IMR-90 (cell line): ENCODE measurements around the gene HNRNPLL. TPM values are rescaled to one million over a fixed set of nuclear protein-coding genes. Genes with fewer than 3 reads are reported as not detected.

ENCODE experiments used
- ATAC-seq: fragments of 200-7000 bp; cut with Tn5 transposase; 2 replicates; pipeline ENCODE4 v1.9.1; 2020; ENCODE audit warnings: low read depth, mild to moderate bottlenecking, moderate library complexity
- BruUV-seq: library from RNA; stranded (reverse); fragments of 400-500 nt; replicated peaks from 2 replicates; lab custom pipeline; 2021; lab: Mats Ljungman, UMichigan
- CTCF ChIA-PET: fragments of 300-600 bp; formaldehyde crosslinking; extraction: SDS; loops from one replicate; lab custom pipeline; 2021; ENCODE audit warnings: antibody characterized with exemption; lab: Yijun Ruan, JAX
- POLR2A ChIA-PET: fragments of 300-600 bp; sonication (Branson Sonifier 250); formaldehyde crosslinking; loops from one replicate; lab custom pipeline; 2022; ENCODE audit warnings: antibody characterized with exemption; ENCODE audit not compliant: unreplicated experiment; lab: Charles Lee
- DNase-seq: peaks from one replicate; pipeline ENCODE4 v3.0.0; 2013
- H2AFZ ChIP-seq: replicated peaks from 2 replicates; pipeline ENCODE3; 2013; ENCODE audit warnings: low read length, mild to moderate bottlenecking; ENCODE audit not compliant: poor library complexity
- H2AK5ac ChIP-seq: 2 replicates; pipeline ENCODE4 v1.6.1; 2013; ENCODE audit warnings: low read depth, low read length, inconsistent platforms
- H2AK9ac ChIP-seq: replicated peaks from 2 replicates; pipeline ENCODE3; 2013; ENCODE audit warnings: mild to moderate bottlenecking, low read depth, low read length, moderate library complexity; ENCODE audit not compliant: poor library complexity
- H2BK120ac ChIP-seq: 2 replicates; pipeline ENCODE4 v1.6.1; 2013; ENCODE audit warnings: low read depth, low read length, inconsistent platforms
- H2BK15ac ChIP-seq: 3 replicates; pipeline ENCODE4 v1.6.1; 2013; ENCODE audit warnings: low read depth, low read length, inconsistent platforms
- H2BK20ac ChIP-seq: 2 replicates; pipeline ENCODE4 v1.6.1; 2013; ENCODE audit warnings: low read depth, mild to moderate bottlenecking, inconsistent platforms, low read length, moderate library complexity
- H2BK5ac ChIP-seq: 2 replicates; pipeline ENCODE4 v1.6.1; 2013; ENCODE audit warnings: mild to moderate bottlenecking, low read depth, low read length, inconsistent platforms; ENCODE audit not compliant: poor library complexity, severe bottlenecking
- H3K14ac ChIP-seq: replicated peaks from 2 replicates; pipeline ENCODE4 v1.6.1; 2013; ENCODE audit warnings: low read depth, low read length, inconsistent platforms
- H3K18ac ChIP-seq: 2 replicates; pipeline ENCODE4 v1.6.1; 2013; ENCODE audit warnings: low read depth, low read length, control low read depth
- H3K23ac ChIP-seq: 2 replicates; pipeline ENCODE4 v1.6.1; 2013; ENCODE audit warnings: low read depth, low read length, inconsistent platforms
- H3K27ac ChIP-seq: 2 replicates; pipeline ENCODE4 v1.5.1; 2013; ENCODE audit warnings: mild to moderate bottlenecking, control low read depth, low read length; ENCODE audit not compliant: insufficient read depth
- H3K27me3 ChIP-seq: 2 replicates; pipeline ENCODE4 v1.6.1; 2013; ENCODE audit warnings: low read length; ENCODE audit not compliant: control insufficient read depth, insufficient read depth
- H3K36me3 ChIP-seq: 2 replicates; pipeline ENCODE4 v1.6.1; 2013; ENCODE audit warnings: low read length, mixed read lengths; ENCODE audit not compliant: control insufficient read depth, insufficient read depth
- H3K4ac ChIP-seq: 2 replicates; pipeline ENCODE4 v1.6.1; 2013; ENCODE audit warnings: low read depth, low read length, inconsistent platforms
- H3K4me1 ChIP-seq: 2 replicates; pipeline ENCODE4 v1.6.1; 2013; ENCODE audit warnings: low read length, mixed read lengths; ENCODE audit not compliant: control insufficient read depth, insufficient read depth
- H3K4me2 ChIP-seq: 2 replicates; pipeline ENCODE4 v1.6.1; 2013; ENCODE audit warnings: low read depth, mild to moderate bottlenecking, control low read depth, low read length, moderate library complexity
- H3K4me3 ChIP-seq: 2 replicates; pipeline ENCODE4 v1.5.1; 2013; ENCODE audit warnings: low read depth, mild to moderate bottlenecking, control low read depth, low read length, moderate library complexity; ENCODE audit not compliant: insufficient read depth
- H3K56ac ChIP-seq: 2 replicates; pipeline ENCODE4 v1.6.1; 2013; ENCODE audit warnings: low read length, inconsistent platforms; ENCODE audit not compliant: insufficient read depth; ENCODE audit errors: extremely low read depth
- H3K79me1 ChIP-seq, 2 experiments: 2 replicates each; pipeline ENCODE4 v1.6.1; 2013; ENCODE audit warnings: low read length in 2 of 2, inconsistent platforms in 1 of 2, low read depth in 1 of 2
- H3K9ac ChIP-seq: 2 replicates; pipeline ENCODE4 v1.6.1; 2013; ENCODE audit warnings: low read depth, low read length, control low read depth
- H3K9me1 ChIP-seq: 2 replicates; pipeline ENCODE4 v1.6.1; 2013; ENCODE audit warnings: low read length, inconsistent platforms; ENCODE audit not compliant: insufficient read depth
- H3K9me3 ChIP-seq: 2 replicates; pipeline ENCODE4 v1.6.1; 2013; ENCODE audit warnings: low read length; ENCODE audit not compliant: control insufficient read depth, insufficient read depth
- H4K20me1 ChIP-seq: 2 replicates; pipeline ENCODE4 v1.6.1; 2013; ENCODE audit warnings: low read length, inconsistent platforms; ENCODE audit not compliant: insufficient read depth
- H4K5ac ChIP-seq: 2 replicates; pipeline ENCODE4 v1.6.1; 2013; ENCODE audit warnings: mild to moderate bottlenecking, low read depth, low read length, control low read depth
- H4K8ac ChIP-seq, 2 experiments: 2 replicates each; pipeline ENCODE4 v1.6.1; 2013; ENCODE audit warnings: low read depth in 2 of 2, low read length in 2 of 2, control low read depth in 1 of 2, inconsistent platforms in 1 of 2
- H4K91ac ChIP-seq: 2 replicates; pipeline ENCODE4 v1.6.1; 2013; ENCODE audit warnings: low read depth, low read length, inconsistent platforms; ENCODE audit not compliant: insufficient read depth
- BHLHE40 ChIP-seq: fragments of 150-350 bp; IDR thresholded peaks from 2 replicates; pipeline ENCODE4 v1.6.1; 2016; ENCODE audit warnings: mild to moderate bottlenecking, low read depth, low read length
- CEBPB ChIP-seq: IDR thresholded peaks from 2 replicates; pipeline ENCODE4 v1.6.1; 2012; ENCODE audit warnings: low read depth, low read length, improper control_type of control experiment
- CHD1 ChIP-seq: IDR thresholded peaks from 2 replicates; pipeline ENCODE4 v1.6.1; 2012; ENCODE audit warnings: low read depth, low read length, improper control_type of control experiment
- MAFK ChIP-seq: IDR thresholded peaks from 2 replicates; pipeline ENCODE4 v1.6.1; 2012; ENCODE audit warnings: low read depth, low read length, improper control_type of control experiment
- MXI1 ChIP-seq: IDR thresholded peaks from 2 replicates; pipeline ENCODE4 v1.6.1; 2012; ENCODE audit warnings: low read depth, mild to moderate bottlenecking, low read length, moderate library complexity, borderline replicate concordance
- RCOR1 ChIP-seq: IDR thresholded peaks from 2 replicates; pipeline ENCODE4 v1.6.1; 2012; ENCODE audit warnings: mild to moderate bottlenecking, low read length, improper control_type of control experiment; ENCODE audit not compliant: insufficient replicate concordance
- RFX5 ChIP-seq: IDR thresholded peaks from 2 replicates; pipeline ENCODE4 v1.8.0; 2012; ENCODE audit warnings: low read depth, mild to moderate bottlenecking, low read length, moderate library complexity
- WGBS, 2 experiments: methylation state at CpG; one replicate each; pipeline versions ENCODE4 v1.1.5 to v1.1.7; 2013; ENCODE audit warnings: missing lambda C conversion rate in 2 of 2; ENCODE audit not compliant: insufficient read length in 1 of 2; ENCODE audit errors: extremely low coverage in 2 of 2; 5-methylcytosine and 5-hydroxymethylcytosine counted together
- dilution Hi-C: fragments of 300-500 bp; cut with HindIII; formaldehyde crosslinking; loops from one replicate; pipeline ENCODE4 v1.14.3; 2018; ENCODE audit warnings: low sequenced_read_pairs; ENCODE audit not compliant: unreplicated experiment
- in situ Hi-C: fragments of 300-500 bp; cut with MboI; formaldehyde crosslinking; loops from 3 replicates; pipeline ENCODE4 v1.14.3; 2019; ENCODE audit warnings: low sequenced_read_pairs, inconsistent platforms, mixed read lengths
- intact Hi-C: fragments of 100-400 bp; cut with micrococcal nuclease; formaldehyde crosslinking; loops from 2 replicates; pipeline ENCODE4 v1.10.0; 2022
- polyA plus RNA-seq, 3 experiments: library from polyadenylated mRNA; depleted of rRNA; stranded (reverse); fragments of >200 nt; gene quantifications; 2 replicates each; pipeline ENCODE4 v1.2.3, GENCODE V29; 2012; ENCODE audit warnings: low replicate concordance in 1 of 3
- total RNA-seq: library from RNA; depleted of rRNA; stranded (reverse); fragments of >200 nt; gene quantifications from 2 replicates; pipeline ENCODE4 v1.2.3, GENCODE V29; 2012
- TF ChIP-seq, protein P1 (sequence below): fragments of 150-350 bp; IDR thresholded peaks from 2 replicates; pipeline ENCODE4 v1.6.1; 2016; ENCODE audit warnings: low read depth, mild to moderate bottlenecking, low read length, moderate library complexity, borderline replicate concordance

The HNRNPLL gene
- total and polyA plus RNA-seq, 2 of the 4 experiments (the other 2 are of a cell fraction): 23.7 to 53.1 TPM

DNA sequence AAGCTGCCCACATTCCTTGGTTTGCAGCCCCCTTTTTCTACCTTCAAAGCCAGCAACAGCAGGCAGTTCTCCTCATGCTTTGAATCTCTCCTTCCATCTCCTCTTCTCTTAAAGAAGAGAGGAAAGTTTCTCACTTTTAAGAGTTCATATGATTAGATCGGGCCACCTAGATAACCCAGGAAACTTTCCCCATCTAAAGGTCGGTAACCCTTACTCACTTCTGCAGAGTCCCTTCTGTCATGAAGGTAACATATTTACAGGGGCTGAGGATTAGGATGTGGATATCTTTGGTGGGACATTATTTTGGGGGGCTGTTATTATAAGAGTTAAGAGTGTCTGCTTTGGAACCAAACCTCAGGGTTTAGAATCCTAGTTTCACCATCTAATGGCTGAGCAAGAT lies 51.0 kb downstream of the HNRNPLL start:
- Histone ChIP-seq H3K79me1 (no peaks in the 10 kb centered on the region), H2AFZ (no peak overlapping the region), H3K56ac (no peak overlapping the region), H2AK5ac (no peak overlapping the region), H3K9me1 (peaks cover 3% of the 10 kb centered on the region; the same call in 1 of the 2 replicates), H4K8ac (no peak overlapping the region), H2BK20ac (no peak overlapping the region), H3K27me3 (no peaks in the 10 kb centered on the region), H2BK5ac (no peak overlapping the region), H2AK9ac (no peak overlapping the region), H2BK15ac (no peak overlapping the region), H4K91ac (no peak overlapping the region), H2BK120ac (no peak overlapping the region), H3K14ac (no peak overlapping the region), H3K9ac (no peak overlapping the region), H4K5ac (no peak overlapping the region), H3K27ac (no peak overlapping the region), H4K20me1 (no peaks in the 10 kb centered on the region; the same call in 1 of the 2 replicates), H3K4me2 (no peak overlapping the region), H3K18ac (no peak overlapping the region), H3K36me3 (peaks cover 12% of the 10 kb centered on the region), H3K9me3 (no peaks in the 10 kb centered on the region), H3K4me1 (no peaks in the 10 kb centered on the region), H3K4ac (no peak overlapping the region), H3K23ac (no peak overlapping the region), H3K4me3 (no peak overlapping the region)
- intact Hi-C loops: no loop called here
- dilution Hi-C loops: loop anchor here (25.0 kb wide), 1 partner anchor 186 kb away; no protein-coding TSS in a partner anchor
- in situ Hi-C loops: no loop called here
- ATAC-seq: no peak
- no peak for DNase-seq
- ChIA-PET POLR2A (no interaction called here), CTCF (interaction anchor here (0.9 kb wide), 1 partner anchor 50 kb away, joined by 3 read pairs; no protein-coding TSS in a partner anchor)
- no TSS peak for BruUV-seq
- no CpG with 5 or more reads among the region's 2 CpGs for WGBS, 2 experiments
- no peak for TF ChIP-seq BHLHE40
- TF ChIP-seq RFX5: no peak
- no peak for TF ChIP-seq CHD1
- TF ChIP-seq MAFK: no peak
- TF ChIP-seq CEBPB: no peak
- no peak for TF ChIP-seq MXI1
- TF ChIP-seq RCOR1: no peak
- TF ChIP-seq, protein P1, sequence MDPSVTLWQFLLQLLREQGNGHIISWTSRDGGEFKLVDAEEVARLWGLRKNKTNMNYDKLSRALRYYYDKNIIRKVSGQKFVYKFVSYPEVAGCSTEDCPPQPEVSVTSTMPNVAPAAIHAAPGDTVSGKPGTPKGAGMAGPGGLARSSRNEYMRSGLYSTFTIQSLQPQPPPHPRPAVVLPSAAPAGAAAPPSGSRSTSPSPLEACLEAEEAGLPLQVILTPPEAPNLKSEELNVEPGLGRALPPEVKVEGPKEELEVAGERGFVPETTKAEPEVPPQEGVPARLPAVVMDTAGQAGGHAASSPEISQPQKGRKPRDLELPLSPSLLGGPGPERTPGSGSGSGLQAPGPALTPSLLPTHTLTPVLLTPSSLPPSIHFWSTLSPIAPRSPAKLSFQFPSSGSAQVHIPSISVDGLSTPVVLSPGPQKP: no peak
